NT2/D1 (cell line): Measurements from ENCODE around the gene ADAMTSL1.

Source experiments
- YY1 ChIP-seq: IDR thresholded peaks from 2 replicates; pipeline ENCODE4 v1.6.1; 2011; ENCODE audit not compliant: insufficient read length, insufficient read depth
- ZNF274 ChIP-seq: IDR thresholded peaks from 2 replicates; pipeline ENCODE4 v1.6.1; 2011; ENCODE audit warnings: mild to moderate bottlenecking, low read depth, low read length

GRCh38 chr9:18936094-18936871 is 462.3 kb downstream of the ADAMTSL1 start:
- TF ChIP-seq ZNF274 (no peak), YY1 (no peak)
